ENCODE data around the gene PRDM5.

The PRDM5 gene

GRCh38 chr4:120874792-120875774 is 47.4 kb downstream of the PRDM5 start:
- H3K36me3 ChIP-seq (ENCODE audit: control insufficient read depth in 2 of 2, insufficient read depth in 2 of 2, low read length in 2 of 2), result no peaks in the 10 kb centered on the region
- peaks cover 2 to 6% of the 10 kb centered on the region in 2 donors for H3K9me3 ChIP-seq (ENCODE audit: control insufficient read depth in 2 of 2, low read length in 2 of 2)
- no peak overlapping the region for H3K4me3 ChIP-seq (ENCODE audit: low read length in 2 of 2)
- H3K4me1 ChIP-seq (ENCODE audit: control insufficient read depth, insufficient read depth, low read length), result no peaks in the 10 kb centered on the region
- H3K27ac ChIP-seq (ENCODE audit: low read length), result no peak overlapping the region
- H3K27me3 ChIP-seq (ENCODE audit: control insufficient read depth in 1 of 2, insufficient read depth in 2 of 2, low read length in 2 of 2), result no peaks in the 10 kb centered on the region
- no peak overlapping the region for H3K9ac ChIP-seq (ENCODE audit: low read length in 2 of 2)

GRCh38 chr4:120873554-120873953 is 49.0 kb downstream of the PRDM5 start:
- H3K9me3 ChIP-seq (ENCODE audit: control insufficient read depth in 2 of 2, low read length in 2 of 2), result no peaks in the 10 kb centered on the region
- no peak overlapping the region for H3K27ac ChIP-seq (ENCODE audit: low read length)
- H3K36me3 ChIP-seq (ENCODE audit: control insufficient read depth in 2 of 2, insufficient read depth in 2 of 2, low read length in 2 of 2), result no peaks in the 10 kb centered on the region
- H3K4me3 ChIP-seq (ENCODE audit: low read length in 2 of 2), result no peak overlapping the region
- H3K4me1 ChIP-seq (ENCODE audit: control insufficient read depth, insufficient read depth, low read length), result no peaks in the 10 kb centered on the region
- no peak overlapping the region for H3K9ac ChIP-seq (ENCODE audit: low read length in 2 of 2)
- no peaks in the 10 kb centered on the region for H3K27me3 ChIP-seq (ENCODE audit: control insufficient read depth in 1 of 2, insufficient read depth in 2 of 2, low read length in 2 of 2)

- Histone ChIP-seq H3K36me3 (ENCODE audit: control insufficient read depth in 2 of 2, insufficient read depth in 2 of 2, low read length in 2 of 2) (no peaks in the 10 kb centered on the region), H3K9me3 (ENCODE audit: control insufficient read depth in 2 of 2, low read length in 2 of 2) (no peaks in the 10 kb centered on the region), H3K4me1 (ENCODE audit: control insufficient read depth, insufficient read depth, low read length) (no peaks in the 10 kb centered on the region), H3K27me3 (ENCODE audit: control insufficient read depth in 1 of 2, insufficient read depth in 2 of 2, low read length in 2 of 2) (no peaks in the 10 kb centered on the region), H3K27ac (ENCODE audit: low read length) (no peak overlapping the region), H3K4me3 (ENCODE audit: low read length in 2 of 2) (no peak overlapping the region), H3K9ac (ENCODE audit: low read length in 2 of 2) (no peak overlapping the region)
Observed at GRCh38 chr4:120871173-120871572, 51.4 kb downstream of the PRDM5 start.

- Histone ChIP-seq H3K9ac (ENCODE audit: low read length in 2 of 2) (no peak overlapping the region), H3K4me1 (ENCODE audit: control insufficient read depth, insufficient read depth, low read length) (no peaks in the 10 kb centered on the region), H3K27ac (ENCODE audit: low read length) (no peak overlapping the region)
Observed at GRCh38 chr4:120870279-120870673, 52.2 kb downstream of the PRDM5 start.

GRCh38 chr4:120869613-120870278 is 52.8 kb downstream of the PRDM5 start:
- no peak overlapping the region for H3K9ac ChIP-seq (ENCODE audit: low read length in 2 of 2)
- no peaks in the 10 kb centered on the region for H3K27me3 ChIP-seq (ENCODE audit: control insufficient read depth in 1 of 2, insufficient read depth in 2 of 2, low read length in 2 of 2)
- no peak overlapping the region for H3K27ac ChIP-seq (ENCODE audit: low read length)
- no peaks in the 10 kb centered on the region for H3K9me3 ChIP-seq (ENCODE audit: control insufficient read depth in 2 of 2, low read length in 2 of 2)
- H3K4me1 ChIP-seq (ENCODE audit: control insufficient read depth, insufficient read depth, low read length), result no peaks in the 10 kb centered on the region
- H3K4me3 ChIP-seq (ENCODE audit: low read length in 2 of 2), result no peak overlapping the region
- no peaks in the 10 kb centered on the region for H3K36me3 ChIP-seq (ENCODE audit: control insufficient read depth in 2 of 2, insufficient read depth in 2 of 2, low read length in 2 of 2)

More at GRCh38 chr4:120870279-120870673, 52.2 kb downstream of the PRDM5 start:
- no peak overlapping the region for H3K4me3 ChIP-seq (ENCODE audit: low read length in 2 of 2)
- H3K27me3 ChIP-seq (ENCODE audit: control insufficient read depth in 1 of 2, insufficient read depth in 2 of 2, low read length in 2 of 2), result no peaks in the 10 kb centered on the region
- no peaks in the 10 kb centered on the region for H3K9me3 ChIP-seq (ENCODE audit: control insufficient read depth in 2 of 2, low read length in 2 of 2)
- no peaks in the 10 kb centered on the region for H3K36me3 ChIP-seq (ENCODE audit: control insufficient read depth in 2 of 2, insufficient read depth in 2 of 2, low read length in 2 of 2)

GRCh38 chr4:120867506-120867905 is 55.0 kb downstream of the PRDM5 start:
- no peak overlapping the region for H3K4me3 ChIP-seq (ENCODE audit: low read length in 2 of 2)
- no peaks in the 10 kb centered on the region for H3K36me3 ChIP-seq (ENCODE audit: control insufficient read depth in 2 of 2, insufficient read depth in 2 of 2, low read length in 2 of 2)
- H3K9me3 ChIP-seq (ENCODE audit: control insufficient read depth in 2 of 2, low read length in 2 of 2), result no peaks in the 10 kb centered on the region
- H3K27ac ChIP-seq (ENCODE audit: low read length), result no peak overlapping the region
- no peaks in the 10 kb centered on the region for H3K27me3 ChIP-seq (ENCODE audit: control insufficient read depth in 1 of 2, insufficient read depth in 2 of 2, low read length in 2 of 2)
- H3K9ac ChIP-seq (ENCODE audit: low read length in 2 of 2), result no peak overlapping the region
- H3K4me1 ChIP-seq (ENCODE audit: control insufficient read depth, insufficient read depth, low read length), result no peaks in the 10 kb centered on the region

GRCh38 chr4:120865985-120866384 is 56.5 kb downstream of the PRDM5 start:
- H3K27ac ChIP-seq (ENCODE audit: low read length), result no peak overlapping the region
- no peaks in the 10 kb centered on the region for H3K27me3 ChIP-seq (ENCODE audit: control insufficient read depth in 1 of 2, insufficient read depth in 2 of 2, low read length in 2 of 2)
- no peaks in the 10 kb centered on the region for H3K4me1 ChIP-seq (ENCODE audit: control insufficient read depth, insufficient read depth, low read length)
- H3K36me3 ChIP-seq (ENCODE audit: control insufficient read depth in 2 of 2, insufficient read depth in 2 of 2, low read length in 2 of 2), result no peaks in the 10 kb centered on the region
- no peaks in the 10 kb centered on the region for H3K9me3 ChIP-seq (ENCODE audit: control insufficient read depth in 2 of 2, low read length in 2 of 2)
- H3K4me3 ChIP-seq (ENCODE audit: low read length in 2 of 2), result no peak overlapping the region
- H3K9ac ChIP-seq (ENCODE audit: low read length in 2 of 2), result no peak overlapping the region

- Histone ChIP-seq H3K36me3 (ENCODE audit: control insufficient read depth in 2 of 2, insufficient read depth in 2 of 2, low read length in 2 of 2) (no peaks in the 10 kb centered on the region), H3K4me3 (ENCODE audit: low read length in 2 of 2) (no peak overlapping the region), H3K4me1 (ENCODE audit: control insufficient read depth, insufficient read depth, low read length) (no peaks in the 10 kb centered on the region), H3K27me3 (ENCODE audit: control insufficient read depth in 1 of 2, insufficient read depth in 2 of 2, low read length in 2 of 2) (no peaks in the 10 kb centered on the region), H3K9ac (ENCODE audit: low read length in 2 of 2) (no peak overlapping the region), H3K27ac (ENCODE audit: low read length) (no peak overlapping the region), H3K9me3 (ENCODE audit: control insufficient read depth in 2 of 2, low read length in 2 of 2) (no peaks in the 10 kb centered on the region)
Observed at GRCh38 chr4:120864969-120865368, 57.6 kb downstream of the PRDM5 start.

GRCh38 chr4:120862432-120862831 is 60.1 kb downstream of the PRDM5 start:
- Histone ChIP-seq H3K27me3 (ENCODE audit: control insufficient read depth in 1 of 2, insufficient read depth in 2 of 2, low read length in 2 of 2) (no peaks in the 10 kb centered on the region), H3K4me3 (ENCODE audit: low read length in 2 of 2) (no peak overlapping the region), H3K27ac (ENCODE audit: low read length) (no peak overlapping the region), H3K9me3 (ENCODE audit: control insufficient read depth in 2 of 2, low read length in 2 of 2) (no peaks in the 10 kb centered on the region), H3K9ac (ENCODE audit: low read length in 2 of 2) (no peak overlapping the region), H3K36me3 (ENCODE audit: control insufficient read depth in 2 of 2, insufficient read depth in 2 of 2, low read length in 2 of 2) (no peaks in the 10 kb centered on the region), H3K4me1 (ENCODE audit: control insufficient read depth, insufficient read depth, low read length) (no peaks in the 10 kb centered on the region)

GRCh38 chr4:120861852-120862251 is 60.7 kb downstream of the PRDM5 start:
- H3K27ac ChIP-seq (ENCODE audit: low read length), result no peak overlapping the region
- H3K9me3 ChIP-seq (ENCODE audit: control insufficient read depth in 2 of 2, low read length in 2 of 2), result no peaks in the 10 kb centered on the region
- H3K4me1 ChIP-seq (ENCODE audit: control insufficient read depth, insufficient read depth, low read length), result no peaks in the 10 kb centered on the region
- H3K27me3 ChIP-seq (ENCODE audit: control insufficient read depth in 1 of 2, insufficient read depth in 2 of 2, low read length in 2 of 2), result no peaks in the 10 kb centered on the region
- H3K4me3 ChIP-seq (ENCODE audit: low read length in 2 of 2), result no peak overlapping the region
- no peak overlapping the region for H3K9ac ChIP-seq (ENCODE audit: low read length in 2 of 2)
- no peaks in the 10 kb centered on the region for H3K36me3 ChIP-seq (ENCODE audit: control insufficient read depth in 2 of 2, insufficient read depth in 2 of 2, low read length in 2 of 2)

GRCh38 chr4:120858776-120859175 is 63.8 kb downstream of the PRDM5 start:
- no peaks in the 10 kb centered on the region for H3K9me3 ChIP-seq (ENCODE audit: control insufficient read depth in 2 of 2, low read length in 2 of 2)
- no peaks in the 10 kb centered on the region for H3K36me3 ChIP-seq (ENCODE audit: control insufficient read depth in 2 of 2, insufficient read depth in 2 of 2, low read length in 2 of 2)
- H3K9ac ChIP-seq (ENCODE audit: low read length in 2 of 2), result no peak overlapping the region
- H3K27ac ChIP-seq (ENCODE audit: low read length), result no peak overlapping the region
- no peak overlapping the region for H3K4me3 ChIP-seq (ENCODE audit: low read length in 2 of 2)
- no peaks in the 10 kb centered on the region for H3K27me3 ChIP-seq (ENCODE audit: control insufficient read depth in 1 of 2, insufficient read depth in 2 of 2, low read length in 2 of 2)
- no peaks in the 10 kb centered on the region for H3K4me1 ChIP-seq (ENCODE audit: control insufficient read depth, insufficient read depth, low read length)

All from stomach smooth muscle (tissue), 2 donors.